Lung (tissue), 12 donors: Measurements from ENCODE around the gene LINS1. TPM values are rescaled to one million over a fixed set of nuclear protein-coding genes. Genes with fewer than 3 reads are reported as not detected.

Experiments
- ATAC-seq: fragments of 200-7000 bp; cut with Tn5 transposase; one replicate; pipeline ENCODE4 v1.9.1; 2020; ENCODE audit warnings: moderate number of reproducible peaks; ENCODE audit not compliant: insufficient read depth, low FRiP score
- DNase-seq, 3 donors: peaks; one replicate each; pipeline ENCODE4 v3.0.0-alpha.2; 2013 to 2017
- H3K27ac ChIP-seq, 2 donors: one replicate each; pipeline ENCODE4 v1.5.1; 2013; ENCODE audit warnings: mild to moderate bottlenecking in 2 of 2, moderate library complexity in 2 of 2, control low read depth in 1 of 2, inconsistent platforms in 1 of 2, low read depth in 1 of 2, low read length in 1 of 2
- H3K27me3 ChIP-seq, 3 donors: one replicate each; pipeline ENCODE4 v1.5.1; 2013; ENCODE audit warnings: low read length in 2 of 3; ENCODE audit not compliant: control insufficient read depth in 3 of 3, insufficient read depth in 3 of 3
- H3K36me3 ChIP-seq, 4 donors: one replicate each; pipeline ENCODE4 v1.5.1; 2013; ENCODE audit warnings: low read length in 4 of 4, mild to moderate bottlenecking in 1 of 4, moderate library complexity in 1 of 4; ENCODE audit not compliant: control insufficient read depth in 4 of 4, insufficient read depth in 4 of 4
- H3K4me1 ChIP-seq, 5 donors: one replicate each; pipeline ENCODE4 v1.5.1; 2013; ENCODE audit warnings: low read length in 5 of 5, mild to moderate bottlenecking in 2 of 5, moderate library complexity in 1 of 5; ENCODE audit not compliant: control insufficient read depth in 5 of 5, insufficient read depth in 5 of 5
- H3K4me3 ChIP-seq: one replicate; pipeline ENCODE4 v1.5.1; 2013; ENCODE audit warnings: mild to moderate bottlenecking, control low read depth, moderate library complexity
- H3K9ac ChIP-seq, 2 donors: one replicate each; pipeline ENCODE4 v1.5.1; 2013; ENCODE audit warnings: low read length in 2 of 2, control low read depth in 1 of 2; ENCODE audit not compliant: insufficient read depth in 1 of 2
- H3K9me3 ChIP-seq, 4 donors: one replicate each; pipeline ENCODE4 v1.5.1; 2013; ENCODE audit warnings: low read length in 3 of 4, mild to moderate bottlenecking in 1 of 4, moderate library complexity in 1 of 4; ENCODE audit not compliant: control insufficient read depth in 4 of 4, insufficient read depth in 3 of 4
- CTCF ChIP-seq: IDR thresholded peaks from 2 replicates; pipeline ENCODE4 v1.5.1; 2012; ENCODE audit warnings: mild to moderate bottlenecking; ENCODE audit errors: control extremely low read depth, extremely low read depth
- WGBS, 2 donors: extraction: QIAGEN DNeasy Blood & Tissue Kit; methylation state at CpG; one replicate each; pipeline ENCODE4 v1.1.7; 2013; 5-methylcytosine and 5-hydroxymethylcytosine counted together
- polyA plus RNA-seq, 2 donors: library from polyadenylated mRNA; stranded (reverse); fragments of 200-250 nt; gene quantifications; one replicate each; pipeline ENCODE4 v1.2.1, GENCODE V29; 2013
- total RNA-seq, 2 donors: library from RNA; depleted of rRNA in 1 of 2; stranded (reverse); fragments of >200 nt in 1 of 2; gene quantifications; one replicate each; pipeline ENCODE4 v1.2.1, GENCODE V29; 2014 to 2021
- donor health status: control.
- donor health status: control.
- donor health status: Bipolar disorder and iron deficiency.
- donor health status: healthy.
- donor health status: DM: yes; HTN: yes; CAD: no.

LINS1 gene
- total and polyA plus RNA-seq, 4 donors = 8.0 to 24.1 (median 11.9) TPM

DNA sequence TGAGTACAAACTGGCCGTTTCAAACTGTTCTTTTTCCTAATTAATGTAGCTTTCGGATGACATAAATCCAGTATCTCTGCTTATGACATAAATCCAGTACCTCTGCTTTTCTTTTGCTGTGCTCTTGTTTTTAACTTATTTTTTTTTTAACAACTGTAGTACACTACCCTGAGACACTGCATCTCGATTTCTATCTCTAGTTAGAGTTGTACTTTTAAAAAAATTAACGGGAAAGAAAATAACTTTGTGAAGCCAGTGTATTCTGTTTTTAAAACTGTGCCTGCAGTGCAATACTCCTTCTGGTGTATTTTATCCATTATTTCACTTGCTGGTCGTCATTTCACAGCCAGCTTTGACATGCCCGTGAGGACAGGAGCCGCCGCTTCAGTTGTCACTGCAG is 47.0 kb upstream of the LINS1 start:
- ATAC-seq (no peak), DNase-seq (no peak)
- Histone ChIP-seq H3K27me3 (no peaks in the 10 kb centered on the region), H3K9me3 (no peaks in the 10 kb centered on the region), H3K4me1 (peaks cover 0 to 16% (median 1%) of the 10 kb centered on the region in 5 donors), H3K36me3 (peaks cover 0 to 4% (median 1%) of the 10 kb centered on the region in 4 donors), H3K9ac (no peak overlapping the region), H3K4me3 (no peak overlapping the region), H3K27ac (no peak overlapping the region)
- TF ChIP-seq CTCF = no peak
- 90 to 94% methylated on average over 8 of the region's 8 CpGs for WGBS, 2 donors

DNA sequence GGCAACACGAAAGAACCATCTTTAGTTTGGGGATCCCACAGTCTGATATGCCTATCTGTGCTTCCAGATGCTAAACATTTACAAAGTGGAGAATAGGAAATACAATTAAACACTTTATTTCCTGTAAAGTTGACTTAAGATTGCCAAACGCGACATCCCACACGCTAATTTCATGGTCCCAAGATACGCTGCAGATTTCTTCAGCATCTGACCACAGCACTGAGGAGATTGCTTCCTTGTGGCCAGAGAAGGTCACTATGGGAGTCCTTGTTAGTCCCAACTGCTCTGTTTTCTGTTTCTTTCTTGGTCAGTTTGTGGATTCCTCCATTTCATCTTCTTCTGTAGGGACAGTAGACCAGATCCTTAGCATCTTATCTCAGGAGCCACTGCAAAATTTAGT is 43.7 kb upstream of the LINS1 start:
- 42 to 66% methylated on average over 5 of the region's 5 CpGs for WGBS, 2 donors
- H3K27me3 ChIP-seq = no peaks in the 10 kb centered on the region
- H3K4me3 ChIP-seq = no peak overlapping the region
- no peak for TF ChIP-seq CTCF
- DNase-seq (no peak), ATAC-seq (no peak)
- no peak overlapping the region for H3K27ac ChIP-seq
- H3K36me3 ChIP-seq = peaks cover 0 to 4% (median 1%) of the 10 kb centered on the region in 4 donors
- peaks cover 0 to 12% (median 1%) of the 10 kb centered on the region in 5 donors for H3K4me1 ChIP-seq
- H3K9me3 ChIP-seq = no peaks in the 10 kb centered on the region
- H3K9ac ChIP-seq = no peak overlapping the region

GRCh38 chr15:100642950-100643338 is 41.0 kb upstream of the LINS1 start:
- ATAC-seq = no peak
- 73 to 96% methylated on average over 4 of the region's 4 CpGs for WGBS, 2 donors
- Histone ChIP-seq H3K27ac (no peak overlapping the region), H3K27me3 (no peaks in the 10 kb centered on the region), H3K36me3 (peaks cover 0 to 2% (median 0%) of the 10 kb centered on the region in 4 donors), H3K9ac (no peak overlapping the region), H3K4me1 (peaks cover 0 to 5% (median 1%) of the 10 kb centered on the region in 5 donors), H3K9me3 (no peaks in the 10 kb centered on the region), H3K4me3 (no peak overlapping the region)
- no peak for DNase-seq
- no peak for TF ChIP-seq CTCF

DNA sequence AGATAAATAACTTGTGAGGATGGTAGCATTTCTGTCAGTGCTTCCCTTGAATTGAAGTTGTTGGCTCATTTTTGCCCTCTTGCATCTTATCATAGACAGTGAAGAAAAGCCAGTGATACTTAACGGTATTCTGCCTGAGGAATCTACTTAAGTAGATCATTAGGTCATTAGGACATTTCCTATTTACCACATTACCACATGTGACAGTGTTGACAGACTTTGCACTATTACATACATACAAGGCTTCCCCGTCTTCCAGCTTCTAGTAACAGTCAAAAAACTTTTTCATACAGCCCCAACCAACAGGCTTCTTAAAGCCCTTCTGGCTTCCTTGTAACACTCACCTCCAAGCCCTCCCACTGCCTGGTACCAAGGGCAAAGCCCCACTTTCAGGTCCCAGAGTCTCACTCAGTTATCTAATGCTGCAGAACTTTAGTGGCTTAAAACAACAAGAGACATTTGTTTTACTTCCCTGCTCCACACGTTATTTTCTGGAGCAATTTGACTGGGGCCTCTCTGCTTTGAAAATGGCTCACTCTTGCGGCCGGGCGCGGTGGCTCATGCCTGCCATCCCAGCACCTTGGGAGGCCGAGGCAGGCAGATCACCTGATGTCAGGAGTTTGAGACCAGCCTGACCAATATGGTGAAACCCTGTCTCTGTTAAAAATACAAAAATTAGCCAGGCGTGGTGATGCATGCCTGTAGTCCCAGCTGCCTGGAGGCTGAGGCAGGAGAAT is 40.4 kb upstream of the LINS1 start:
- Histone ChIP-seq H3K9me3 (no peaks in the 10 kb centered on the region), H3K27ac (no peak overlapping the region), H3K4me1 (peaks cover 0 to 5% (median 0%) of the 10 kb centered on the region in 5 donors), H3K27me3 (no peaks in the 10 kb centered on the region), H3K36me3 (no peaks in the 10 kb centered on the region), H3K4me3 (no peak overlapping the region), H3K9ac (no peak overlapping the region)
- TF ChIP-seq CTCF = no peak
- DNase-seq (no peak), ATAC-seq (no peak)
- 62 to 80% methylated on average over 9 of the region's 9 CpGs for WGBS, 2 donors
